Mesenchymal stem cell (in vitro differentiated cells and primary cell): Measurements from ENCODE around the gene TGFBI.

Experiments
- DNase-seq: peaks from one replicate; pipeline ENCODE4 v3.0.0-alpha.2; 2013
- H2AFZ ChIP-seq: one replicate; pipeline ENCODE4 v1.6.1; 2013; ENCODE audit warnings: low read depth, mild to moderate bottlenecking, control low read depth, inconsistent platforms, low read length, moderate library complexity
- H2AK5ac ChIP-seq: 2 replicates; pipeline ENCODE4 v1.6.1; 2013; ENCODE audit warnings: low read length, moderate library complexity, mild to moderate bottlenecking, inconsistent platforms; ENCODE audit not compliant: severe bottlenecking
- H2BK120ac ChIP-seq: one replicate; pipeline ENCODE4 v1.6.1; 2013; ENCODE audit warnings: low read depth, mild to moderate bottlenecking, inconsistent platforms, low read length, moderate library complexity
- H2BK12ac ChIP-seq, 2 experiments: one replicate each; pipeline ENCODE4 v1.6.1; 2013; ENCODE audit warnings: inconsistent platforms in 2 of 2, low read length in 2 of 2, mild to moderate bottlenecking in 2 of 2, moderate library complexity in 2 of 2, control low read depth in 1 of 2
- H2BK15ac ChIP-seq: one replicate; pipeline ENCODE4 v1.6.1; 2013; ENCODE audit warnings: mild to moderate bottlenecking, low read depth, inconsistent platforms; ENCODE audit not compliant: poor library complexity, severe bottlenecking
- H2BK5ac ChIP-seq: 2 replicates; pipeline ENCODE4 v1.6.1; 2013; ENCODE audit warnings: low read depth, mild to moderate bottlenecking, low read length, control low read depth, inconsistent platforms; ENCODE audit not compliant: poor library complexity, severe bottlenecking
- H3K14ac ChIP-seq, 2 experiments: one replicate each; pipeline ENCODE4 v1.6.1; 2013; ENCODE audit warnings: inconsistent platforms in 2 of 2, low read length in 2 of 2, control low read depth in 1 of 2, mild to moderate bottlenecking in 1 of 2, moderate library complexity in 1 of 2
- H3K18ac ChIP-seq, 2 experiments: one replicate each; pipeline ENCODE4 v1.6.1; 2013; ENCODE audit warnings: inconsistent platforms in 2 of 2, low read length in 2 of 2, control low read depth in 1 of 2, low read depth in 1 of 2, mild to moderate bottlenecking in 1 of 2
- H3K23ac ChIP-seq, 2 experiments: one replicate each; pipeline ENCODE4 v1.6.1; 2013; ENCODE audit warnings: inconsistent platforms in 2 of 2, low read length in 2 of 2, mild to moderate bottlenecking in 2 of 2, moderate library complexity in 2 of 2, control low read depth in 1 of 2
- H3K27ac ChIP-seq: 2 replicates; pipeline ENCODE4 v1.5.1; 2013; ENCODE audit warnings: mild to moderate bottlenecking, moderate library complexity, low read length, control low read depth, inconsistent platforms; ENCODE audit not compliant: poor library complexity, severe bottlenecking
- H3K27me3 ChIP-seq, 2 experiments: 2 replicates each; pipeline versions ENCODE4 v1.6.1 to v1.7.0; 2013; ENCODE audit warnings: low read length in 2 of 2, mild to moderate bottlenecking in 2 of 2, moderate library complexity in 2 of 2, control low read depth in 1 of 2, inconsistent platforms in 1 of 2; ENCODE audit not compliant: control insufficient read depth in 1 of 2, insufficient read depth in 1 of 2
- H3K36me3 ChIP-seq, 2 experiments: 2 replicates each; pipeline versions ENCODE4 v1.6.1 to v1.7.0; 2013; ENCODE audit warnings: low read length in 2 of 2, control low read depth in 1 of 2, inconsistent platforms in 1 of 2, low read depth in 1 of 2, mild to moderate bottlenecking in 1 of 2; ENCODE audit not compliant: insufficient read depth in 2 of 2, control insufficient read depth in 1 of 2
- H3K4ac ChIP-seq, 2 experiments: one replicate each; pipeline ENCODE4 v1.6.1; 2013; ENCODE audit warnings: inconsistent platforms in 2 of 2, low read length in 2 of 2, mild to moderate bottlenecking in 2 of 2, moderate library complexity in 2 of 2, control low read depth in 1 of 2, low read depth in 1 of 2
- H3K4me1 ChIP-seq: 2 replicates; pipeline ENCODE4 v1.6.1; 2013; ENCODE audit warnings: low read depth, low read length, control low read depth; ENCODE audit not compliant: control insufficient read depth, insufficient read depth
- H3K4me2 ChIP-seq: 2 replicates; pipeline ENCODE4 v1.6.1; 2013; ENCODE audit warnings: low read length, mild to moderate bottlenecking, inconsistent platforms; ENCODE audit not compliant: poor library complexity, severe bottlenecking
- H3K4me3 ChIP-seq, 2 experiments: 2 replicates each; pipeline versions ENCODE4 v1.5.1 to v1.7.0; 2013; ENCODE audit warnings: low read length in 2 of 2, mild to moderate bottlenecking in 2 of 2, control low read depth in 1 of 2, low read depth in 1 of 2; ENCODE audit not compliant: insufficient read depth in 1 of 2
- H3K79me1 ChIP-seq: replicated peaks from 2 replicates; pipeline ENCODE4 v1.6.1; 2013; ENCODE audit warnings: mild to moderate bottlenecking, control low read depth, low read length, inconsistent platforms; ENCODE audit not compliant: poor library complexity, severe bottlenecking
- H3K9ac ChIP-seq: 2 replicates; pipeline ENCODE4 v1.7.0; 2013; ENCODE audit warnings: mild to moderate bottlenecking, low read length, moderate library complexity
- H3K9me3 ChIP-seq: 2 replicates; pipeline ENCODE4 v1.7.0; 2013; ENCODE audit warnings: mild to moderate bottlenecking, low read length; ENCODE audit not compliant: control insufficient read depth
- H4K8ac ChIP-seq: one replicate; pipeline ENCODE4 v1.6.1; 2013; ENCODE audit warnings: inconsistent platforms, mild to moderate bottlenecking, low read length, moderate library complexity
- H4K91ac ChIP-seq: one replicate; pipeline ENCODE4 v1.6.1; 2013; ENCODE audit warnings: mild to moderate bottlenecking, low read length, inconsistent platforms
- WGBS: methylation state at CpG from one replicate; pipeline ENCODE4 v1.1.7; 2013; ENCODE audit warnings: mixed read lengths; 5-methylcytosine and 5-hydroxymethylcytosine counted together

Gene TGFBI

DNA sequence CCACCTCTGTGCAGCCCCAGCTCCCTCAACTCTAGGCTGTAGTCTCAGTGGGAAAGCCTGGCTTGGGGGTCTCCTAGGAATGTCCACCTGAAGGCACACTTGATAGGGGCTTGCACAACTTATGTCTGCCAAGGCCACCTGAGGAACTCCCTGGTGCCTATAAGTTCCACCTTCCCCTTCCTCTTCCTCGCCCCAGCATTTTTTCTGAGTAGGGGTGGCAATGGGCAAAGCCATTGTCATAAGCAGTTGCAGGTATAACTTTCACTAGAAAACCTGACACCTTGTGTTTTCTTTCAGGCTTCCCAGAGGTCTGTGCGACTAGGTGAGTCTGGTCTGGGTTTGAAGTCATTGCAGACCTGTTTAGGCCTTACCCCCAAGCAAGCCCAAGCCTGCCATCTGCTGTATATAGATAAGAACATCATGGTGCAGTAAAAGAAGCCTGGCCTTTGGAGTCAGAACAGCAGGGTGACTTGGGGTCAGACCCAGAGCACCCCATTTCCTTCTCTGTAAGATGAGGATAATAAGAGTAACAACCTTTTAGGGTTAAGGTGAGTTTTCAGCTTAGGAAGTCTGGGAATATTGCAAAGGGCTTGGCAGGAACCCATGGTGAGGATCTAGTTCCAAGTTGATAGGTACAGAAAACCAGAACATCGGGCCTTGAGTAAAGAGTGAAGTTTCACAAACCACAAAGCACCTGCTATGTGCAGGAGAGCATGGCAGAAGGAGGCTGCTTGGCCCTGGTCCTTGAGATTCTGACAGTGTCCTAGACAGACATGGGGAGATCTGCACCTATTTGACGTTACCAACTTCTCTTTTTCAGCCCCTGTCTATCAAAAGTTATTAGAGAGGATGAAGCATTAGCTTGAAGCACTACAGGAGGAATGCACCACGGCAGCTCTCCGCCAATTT is 33.8 kb downstream of the TGFBI start:
- Histone ChIP-seq H3K23ac (no peak overlapping the region), H3K4me3 (no peak overlapping the region), H2BK120ac (no peak overlapping the region), H3K27me3 (no peaks in the 10 kb centered on the region), H3K36me3 (peaks cover 48 to 61% of the 10 kb centered on the region in 2 experiments), H2BK5ac (no peak overlapping the region), H4K91ac (no peak overlapping the region), H2BK15ac (no peak overlapping the region), H3K79me1 (no peaks in the 10 kb centered on the region), H3K9ac (no peak overlapping the region), H3K18ac (no peak overlapping the region), H2AFZ (no peak overlapping the region), H2AK5ac (no peak overlapping the region), H4K8ac (no peak overlapping the region), H3K4me1 (peaks cover 14% of the 10 kb centered on the region), H3K9me3 (no peaks in the 10 kb centered on the region), H3K4me2 (no peak overlapping the region), H3K14ac (no peak overlapping the region), H3K4ac (no peak overlapping the region), H2BK12ac (no peak overlapping the region), H3K27ac (no peak overlapping the region)
- WGBS, result 94% methylated on average over 4 of the region's 6 CpGs
- peak; percentile 53 for DNase-seq

- Histone ChIP-seq H3K36me3 (peaks cover 48 to 59% of the 10 kb centered on the region in 2 experiments), H2BK5ac (no peak overlapping the region), H3K79me1 (no peaks in the 10 kb centered on the region), H3K4me1 (peaks cover 10% of the 10 kb centered on the region), H2BK12ac (no peak overlapping the region), H4K8ac (no peak overlapping the region), H3K4ac (no peak overlapping the region), H3K23ac (no peak overlapping the region), H3K9me3 (no peaks in the 10 kb centered on the region), H3K18ac (no peak overlapping the region), H2BK120ac (no peak overlapping the region), H4K91ac (no peak overlapping the region), H3K9ac (no peak overlapping the region), H2AK5ac (no peak overlapping the region), H2AFZ (no peak overlapping the region), H2BK15ac (no peak overlapping the region), H3K27me3 (no peaks in the 10 kb centered on the region), H3K4me3 (no peak overlapping the region), H3K4me2 (no peak overlapping the region), H3K27ac (no peak overlapping the region), H3K14ac (no peak overlapping the region)
- no peak for DNase-seq
- WGBS, result 90% methylated on average over 8 of the region's 8 CpGs
Observed at GRCh38 chr5:136063778-136064465, 35.1 kb downstream of the TGFBI start.

DNA sequence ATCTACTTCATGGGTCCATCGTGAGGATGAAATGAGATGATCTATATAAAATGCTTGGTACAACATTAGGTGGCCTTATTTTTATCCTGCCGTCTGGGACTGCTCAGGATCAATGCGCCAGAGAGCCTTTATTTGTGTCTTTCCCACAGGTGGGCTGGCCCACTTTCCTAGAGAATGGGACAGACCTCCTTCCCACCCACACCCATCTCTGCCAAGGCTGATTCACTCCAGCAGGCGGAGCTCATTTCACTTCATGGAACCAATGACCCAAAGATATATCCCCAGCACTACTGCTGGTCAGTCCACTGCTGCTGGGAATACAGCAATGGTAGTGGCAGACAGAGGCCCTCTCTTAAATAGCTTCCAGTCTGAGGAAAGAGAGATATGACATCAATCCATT is 35.7 kb downstream of the TGFBI start:
- no peak overlapping the region for H2BK5ac ChIP-seq
- H2BK120ac ChIP-seq, result no peak overlapping the region
- H3K18ac ChIP-seq, result no peak overlapping the region
- no peak overlapping the region for H3K9ac ChIP-seq
- H2BK15ac ChIP-seq, result no peak overlapping the region
- H4K8ac ChIP-seq, result no peak overlapping the region
- no peaks in the 10 kb centered on the region for H3K27me3 ChIP-seq
- DNase-seq, result no peak
- no peak overlapping the region for H3K4me2 ChIP-seq
- H3K27ac ChIP-seq, result no peak overlapping the region
- H3K9me3 ChIP-seq, result no peaks in the 10 kb centered on the region
- H3K14ac ChIP-seq, result no peak overlapping the region
- no peaks in the 10 kb centered on the region for H3K79me1 ChIP-seq
- H2BK12ac ChIP-seq, result no peak overlapping the region
- no peak overlapping the region for H3K4ac ChIP-seq
- WGBS, result 98% methylated on average over 4 of the region's 4 CpGs
- peaks cover 45 to 54% of the 10 kb centered on the region in 2 experiments for H3K36me3 ChIP-seq
- peaks cover 8% of the 10 kb centered on the region for H3K4me1 ChIP-seq
- H4K91ac ChIP-seq, result peak overlapping the region; percentile 40
- H3K23ac ChIP-seq, result no peak overlapping the region
- H2AFZ ChIP-seq, result no peak overlapping the region
- H2AK5ac ChIP-seq, result no peak overlapping the region
- H3K4me3 ChIP-seq, result no peak overlapping the region

- Histone ChIP-seq H3K23ac (no peak overlapping the region), H3K9me3 (no peaks in the 10 kb centered on the region), H3K36me3 (peaks cover 40 to 46% of the 10 kb centered on the region in 2 experiments), H3K79me1 (no peaks in the 10 kb centered on the region), H3K9ac (no peak overlapping the region), H3K18ac (no peak overlapping the region), H3K27me3 (no peaks in the 10 kb centered on the region), H2BK5ac (no peak overlapping the region), H2AK5ac (peak overlapping the region; percentile 21), H2BK15ac (no peak overlapping the region), H4K8ac (no peak overlapping the region), H3K4me2 (no peak overlapping the region), H2BK12ac (no peak overlapping the region), H3K4me3 (no peak overlapping the region), H3K4me1 (peaks cover 8% of the 10 kb centered on the region), H3K27ac (no peak overlapping the region), H3K4ac (no peak overlapping the region), H2AFZ (no peak overlapping the region), H4K91ac (no peak overlapping the region), H3K14ac (no peak overlapping the region), H2BK120ac (no peak overlapping the region)
- WGBS, result 100% methylated on average over 2 of the region's 2 CpGs
- DNase-seq, result no peak
Observed at GRCh38 chr5:136065588-136065987, 36.8 kb downstream of the TGFBI start.
